HG03520 (cell line): Measurements from ENCODE around the gene MAPKBP1.

ENCODE experiments used
- ATAC-seq: cut with Tn5 transposase; IDR thresholded peaks from one replicate; pipeline ENCODE4 v1.9.1; 2021; ENCODE audit warnings: mild to moderate bottlenecking, moderate library complexity; ENCODE audit not compliant: unreplicated experiment

Gene MAPKBP1

GRCh38 chr15:41806291-41807181 lies 32.3 kb downstream of the MAPKBP1 start:
- ATAC-seq, result no peak

GRCh38 chr15:41809121-41809520 lies 34.8 kb downstream of the MAPKBP1 start:
- ATAC-seq, result no peak

- ATAC-seq, result no peak
Observed at GRCh38 chr15:41809526-41810220, 35.4 kb downstream of the MAPKBP1 start.

GRCh38 chr15:41810651-41811431 lies 36.6 kb downstream of the MAPKBP1 start:
- ATAC-seq, result no peak

GRCh38 chr15:41811432-41812195 lies 37.3 kb downstream of the MAPKBP1 start:
- no peak for ATAC-seq

- ATAC-seq, result no peak
Observed at GRCh38 chr15:41812820-41813375, 38.6 kb downstream of the MAPKBP1 start.

- ATAC-seq, result no peak
Observed at GRCh38 chr15:41813426-41813825, 39.1 kb downstream of the MAPKBP1 start.

- ATAC-seq, result no peak
Observed at GRCh38 chr15:41814534-41814933, 40.2 kb downstream of the MAPKBP1 start.

GRCh38 chr15:41816788-41817187 lies 42.5 kb downstream of the MAPKBP1 start:
- no peak for ATAC-seq

- ATAC-seq, result no peak
Observed at GRCh38 chr15:41817327-41817726, 43.0 kb downstream of the MAPKBP1 start.

GRCh38 chr15:41817781-41818180 lies 43.5 kb downstream of the MAPKBP1 start:
- no peak for ATAC-seq

GRCh38 chr15:41819455-41820050 lies 45.3 kb downstream of the MAPKBP1 start:
- no peak for ATAC-seq

GRCh38 chr15:41820791-41821423 lies 46.6 kb downstream of the MAPKBP1 start:
- no peak for ATAC-seq

GRCh38 chr15:41821831-41822230 lies 47.5 kb downstream of the MAPKBP1 start:
- no peak for ATAC-seq

GRCh38 chr15:41822471-41822870 lies 48.2 kb downstream of the MAPKBP1 start:
- no peak for ATAC-seq

- ATAC-seq, result no peak
Observed at GRCh38 chr15:41822957-41823356, 48.7 kb downstream of the MAPKBP1 start.

GRCh38 chr15:41823502-41823901 lies 49.2 kb downstream of the MAPKBP1 start:
- ATAC-seq, result no peak

GRCh38 chr15:41824062-41824745 lies 49.9 kb downstream of the MAPKBP1 start:
- no peak for ATAC-seq

- ATAC-seq, result no peak
Observed at GRCh38 chr15:41825145-41825544, 50.9 kb downstream of the MAPKBP1 start.
